ENCODE data around the gene CNPY4.
"Not testable (repeated sequence)": the region's sequence is repeated elsewhere in the genome, so short reads cannot be mapped to it uniquely, and the experiment has no call there.

The CNPY4 gene

GRCh38 chr7:100122067-100122466 lies 2.6 kb downstream of the CNPY4 start:
- DNase-seq = no peak

GRCh38 chr7:100122568-100122967 lies 3.1 kb downstream of the CNPY4 start:
- no peak for DNase-seq

GRCh38 chr7:100124301-100125230 lies 5.1 kb downstream of the CNPY4 start:
- DNase-seq = no peak

- DNase-seq = no peak
These were observed 7.0 kb downstream of the CNPY4 start for GRCh38 chr7:100126239-100126930.

GRCh38 chr7:100126931-100127865 lies 7.8 kb downstream of the CNPY4 start, which contains the start of gene MBLAC1:
MBLAC1 (plus strand) TSS chr7:100126967; CDS start chr7:100127396, 429 bp downstream.
- peak; percentile 98 for DNase-seq

GRCh38 chr7:100127866-100128636 lies 8.6 kb downstream of the CNPY4 start:
- DNase-seq = peak; percentile 66

GRCh38 chr7:100128637-100128963 lies 9.2 kb downstream of the CNPY4 start:
- DNase-seq = peak; percentile 63

- peak; percentile 90 for DNase-seq
These were observed 10.8 kb downstream of the CNPY4 start for GRCh38 chr7:100130220-100130607.

GRCh38 chr7:100130608-100131453 lies 11.4 kb downstream of the CNPY4 start:
- DNase-seq = peak; percentile 91

GRCh38 chr7:100132126-100132525 lies 12.7 kb downstream of the CNPY4 start:
- DNase-seq = peak; percentile 55

GRCh38 chr7:100132697-100133151 lies 13.3 kb downstream of the CNPY4 start:
- peak; percentile 81 for DNase-seq

- DNase-seq = peak; percentile 61
These were observed 18.7 kb downstream of the CNPY4 start for GRCh38 chr7:100137851-100138760.

GRCh38 chr7:100141555-100141949 lies 22.1 kb downstream of the CNPY4 start:
- no peak for DNase-seq

GRCh38 chr7:100142461-100142860 lies 23.0 kb downstream of the CNPY4 start:
- DNase-seq = no peak

- DNase-seq = not testable (repeated sequence)
These were observed 26.9 kb downstream of the CNPY4 start for GRCh38 chr7:100146350-100146749.

- no peak for DNase-seq
These were observed 27.8 kb downstream of the CNPY4 start for GRCh38 chr7:100147278-100147677.

GRCh38 chr7:100148225-100148558 lies 28.8 kb downstream of the CNPY4 start:
- DNase-seq = no peak

GRCh38 chr7:100148559-100149328 lies 29.3 kb downstream of the CNPY4 start, which contains the start of gene LAMTOR4:
LAMTOR4 (plus strand) TSS chr7:100148918; CDS start chr7:100148973, 55 bp downstream.
- DNase-seq = peak; percentile 100

- DNase-seq = no peak
These were observed 33.0 kb downstream of the CNPY4 start for GRCh38 chr7:100152404-100152803.
